Activated CD4-positive, CD25-positive, alpha-beta regulatory T cell treated with anti-CD3 and anti-CD28 coated beads, Interleukin-2, amount 50 U/mL, for 24 hours (primary cell): ENCODE measurements around the gene C3orf85.
"Not testable (repeated sequence)": the region's sequence is repeated elsewhere in the genome, so short reads cannot be mapped to it uniquely, and the experiment has no call there.

Source experiments
- ATAC-seq, 2 donors: fragments of 150-1000 bp; cut with Tn5 transposase; one replicate each; pipeline ENCODE4 v1.10.0; 2021; ENCODE audit warnings: mild to moderate bottlenecking in 1 of 2, moderate library complexity in 1 of 2

Gene C3orf85

GRCh38 chr3:109136523-109136922 lies at the start of gene C3orf85:
TSS of gene C3orf85 (plus strand) at chr3:109136719. CDS start at chr3:109136848, 129 bp downstream.
- ATAC-seq, result no peak

GRCh38 chr3:109089265-109089664 lies 47.3 kb upstream of the C3orf85 start:
- ATAC-seq, result no peak

DNA sequence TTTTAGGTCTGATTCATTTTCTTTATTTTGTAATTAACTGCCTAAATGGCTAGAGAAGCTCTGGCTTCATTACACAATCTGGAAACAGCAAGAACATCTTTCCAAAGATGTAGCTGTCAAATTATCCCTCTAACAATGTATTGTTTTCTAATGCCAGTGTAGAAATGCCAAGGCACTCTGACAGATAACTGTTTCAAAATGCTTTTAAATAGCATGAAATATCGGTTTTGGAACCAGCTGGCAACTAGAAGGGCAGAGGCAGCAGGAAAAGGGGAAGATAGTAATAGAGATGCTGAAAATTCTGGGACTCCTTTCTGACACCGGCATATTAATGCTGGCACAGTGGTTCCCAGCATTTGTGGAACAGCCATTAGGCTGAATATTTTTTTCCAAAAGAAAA lies 44.7 kb upstream of the C3orf85 start:
- ATAC-seq, result no peak

DNA sequence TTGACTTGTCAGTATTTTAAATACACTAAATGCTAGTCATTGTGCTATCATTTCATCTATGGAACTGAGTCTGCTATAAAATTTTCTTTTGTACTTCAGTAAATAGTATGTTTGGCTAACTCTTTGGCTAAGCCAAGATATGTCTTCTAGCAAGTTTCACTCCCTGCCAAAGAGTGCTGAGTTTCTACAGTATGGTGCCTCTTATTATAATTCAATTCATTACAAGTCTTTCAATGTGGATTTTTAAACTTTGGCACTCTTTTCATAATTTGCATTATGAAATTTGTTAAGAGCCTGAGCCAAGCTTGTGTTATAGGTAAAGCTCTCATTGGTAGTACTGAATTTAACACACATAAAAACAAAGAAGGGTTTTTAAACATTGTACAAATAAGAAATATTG lies 43.0 kb upstream of the C3orf85 start:
- no peak for ATAC-seq

- ATAC-seq, result no peak
Measured at GRCh38 chr3:109095166-109095565, 41.4 kb upstream of the C3orf85 start.

DNA sequence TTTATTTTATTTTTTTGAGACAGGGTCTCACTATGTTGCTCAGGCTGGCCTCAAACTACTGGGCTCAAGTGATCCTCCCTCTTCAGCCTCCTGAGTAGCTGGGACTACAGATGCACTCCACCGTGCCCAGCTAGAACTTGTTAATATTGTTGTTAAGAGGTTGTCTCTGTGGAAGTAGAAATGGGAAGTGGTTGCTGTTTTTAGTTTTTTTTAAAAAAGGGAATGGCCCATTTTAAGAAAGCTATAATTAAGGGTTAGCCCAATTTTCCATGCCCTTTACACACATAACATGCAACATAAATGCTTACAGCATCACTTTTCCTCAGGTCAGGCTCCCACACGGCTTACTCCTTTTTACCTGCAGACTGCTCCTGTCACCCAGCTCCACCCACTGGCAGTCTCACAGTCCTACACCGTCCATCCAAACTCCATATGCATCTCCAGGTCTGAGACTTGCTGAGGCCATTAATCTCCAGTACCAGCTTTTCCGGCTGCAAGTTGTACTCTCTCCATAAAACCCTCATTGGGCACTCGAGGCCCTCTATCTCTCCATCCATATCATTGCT lies 38.4 kb upstream of the C3orf85 start:
- ATAC-seq, result no peak

GRCh38 chr3:109109574-109109973 lies 26.9 kb upstream of the C3orf85 start:
- ATAC-seq, result no peak

- ATAC-seq, result no peak
Measured at GRCh38 chr3:109112946-109113760, 23.4 kb upstream of the C3orf85 start.

GRCh38 chr3:109114746-109115145 lies 21.8 kb upstream of the C3orf85 start:
- ATAC-seq, result no peak

DNA sequence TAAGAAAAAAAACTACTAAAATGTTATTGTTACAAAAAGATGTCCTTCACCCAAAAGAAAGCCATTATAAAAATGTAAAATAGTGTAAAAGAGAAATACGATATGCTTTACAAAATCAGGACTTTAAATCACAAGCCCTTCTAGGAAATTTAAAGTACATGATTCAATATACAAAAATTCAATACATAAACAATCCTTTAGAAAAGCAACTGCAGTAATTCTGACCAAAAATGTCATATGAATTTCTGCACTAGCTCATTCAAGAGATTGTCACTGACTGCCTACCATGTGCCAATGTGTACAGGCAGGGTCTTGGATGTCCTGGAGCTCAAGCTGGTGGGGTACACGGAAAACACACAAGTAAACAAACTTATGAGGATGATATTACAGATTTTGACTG lies 21.1 kb upstream of the C3orf85 start:
- no peak for ATAC-seq

DNA sequence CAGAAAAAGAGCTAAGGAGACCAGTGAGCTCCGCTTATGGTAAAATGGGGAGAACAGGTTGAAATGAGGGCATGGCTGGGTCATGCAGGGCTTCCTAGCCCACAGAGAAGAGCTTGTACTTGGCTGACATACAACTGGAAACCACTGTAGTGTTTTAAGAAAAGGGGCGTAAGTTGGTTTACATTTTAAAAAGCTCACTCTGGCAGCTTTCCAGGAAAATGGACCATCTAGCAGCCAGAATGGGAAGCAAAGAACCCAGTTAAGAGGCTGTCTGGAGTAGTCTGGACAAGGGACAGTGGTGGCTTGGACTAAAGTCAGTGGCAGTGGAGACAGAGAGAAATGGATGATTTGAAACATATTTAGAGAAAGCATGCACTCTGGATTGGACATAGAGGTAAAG lies 20.5 kb upstream of the C3orf85 start:
- ATAC-seq, result no peak

DNA sequence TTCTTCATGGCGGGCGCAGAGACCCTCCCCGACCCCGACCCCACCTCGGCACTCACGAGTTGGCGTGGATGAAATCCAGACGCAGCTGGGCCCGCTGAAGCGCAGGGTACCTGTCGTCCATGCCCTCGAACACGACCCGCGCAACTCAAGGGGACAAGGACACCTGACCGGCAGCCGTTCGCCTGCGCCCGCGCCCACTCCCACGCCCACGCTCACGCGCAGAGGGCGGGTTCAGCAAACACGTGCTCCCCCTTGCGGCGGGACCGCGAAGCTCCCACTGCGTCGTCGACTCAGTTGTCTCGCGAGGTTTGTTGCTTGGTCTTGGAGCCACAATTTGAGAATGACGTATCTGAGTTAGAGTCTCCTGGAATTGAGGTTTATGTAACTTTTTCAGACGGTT lies 18.6 kb upstream of the C3orf85 start, which contains the start of gene MORC1:
MORC1 (minus strand) TSS at position 196 of the 400 bp plus-strand sequence; CDS start at position 121, 75 bp downstream.
- no peak for ATAC-seq

- ATAC-seq, result no peak
Measured at GRCh38 chr3:109118584-109118983, 17.9 kb upstream of the C3orf85 start.

DNA sequence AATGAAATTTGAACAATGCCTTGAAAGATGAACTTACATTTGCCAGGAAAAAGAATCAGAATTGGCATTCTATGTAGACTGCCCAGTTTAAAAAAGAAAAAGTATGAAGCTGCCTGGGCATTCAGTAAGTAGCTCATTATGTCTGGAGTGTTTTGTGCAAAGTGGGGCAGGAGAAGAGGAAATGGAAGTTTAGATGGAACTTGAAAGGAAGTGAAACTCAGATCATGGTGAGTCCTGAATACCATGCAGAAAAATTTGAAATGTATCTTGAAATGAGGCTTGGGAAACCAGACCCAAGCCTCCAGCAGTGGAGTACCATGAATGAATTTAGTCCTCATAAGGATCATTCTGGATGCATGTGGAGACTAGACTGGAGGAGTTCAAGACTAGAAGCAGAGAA lies 13.8 kb upstream of the C3orf85 start:
- ATAC-seq, result no peak

DNA sequence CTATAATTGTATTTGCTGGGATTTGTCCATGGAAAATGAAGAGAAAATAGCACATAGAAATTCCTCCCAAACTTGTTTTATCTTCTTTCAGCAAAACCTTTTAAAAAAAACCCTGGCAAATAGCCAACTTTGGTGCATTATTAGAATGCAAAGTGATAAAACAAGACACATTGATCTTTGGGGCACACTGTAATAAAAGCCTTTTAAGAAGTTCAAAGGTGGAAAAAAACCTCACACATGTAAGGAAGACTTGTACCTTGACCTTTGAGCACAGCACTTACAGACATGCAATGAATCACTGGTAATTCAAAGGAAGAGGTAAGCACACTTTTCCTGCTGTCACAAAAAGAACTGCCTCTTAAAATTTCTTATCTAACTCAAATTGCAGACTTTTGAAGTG lies 10.6 kb upstream of the C3orf85 start:
- no peak for ATAC-seq

- ATAC-seq, result no peak
Measured at GRCh38 chr3:109127553-109127952, 9.0 kb upstream of the C3orf85 start.

- ATAC-seq, result no peak
Measured at GRCh38 chr3:109131276-109131675, 5.2 kb upstream of the C3orf85 start.

DNA sequence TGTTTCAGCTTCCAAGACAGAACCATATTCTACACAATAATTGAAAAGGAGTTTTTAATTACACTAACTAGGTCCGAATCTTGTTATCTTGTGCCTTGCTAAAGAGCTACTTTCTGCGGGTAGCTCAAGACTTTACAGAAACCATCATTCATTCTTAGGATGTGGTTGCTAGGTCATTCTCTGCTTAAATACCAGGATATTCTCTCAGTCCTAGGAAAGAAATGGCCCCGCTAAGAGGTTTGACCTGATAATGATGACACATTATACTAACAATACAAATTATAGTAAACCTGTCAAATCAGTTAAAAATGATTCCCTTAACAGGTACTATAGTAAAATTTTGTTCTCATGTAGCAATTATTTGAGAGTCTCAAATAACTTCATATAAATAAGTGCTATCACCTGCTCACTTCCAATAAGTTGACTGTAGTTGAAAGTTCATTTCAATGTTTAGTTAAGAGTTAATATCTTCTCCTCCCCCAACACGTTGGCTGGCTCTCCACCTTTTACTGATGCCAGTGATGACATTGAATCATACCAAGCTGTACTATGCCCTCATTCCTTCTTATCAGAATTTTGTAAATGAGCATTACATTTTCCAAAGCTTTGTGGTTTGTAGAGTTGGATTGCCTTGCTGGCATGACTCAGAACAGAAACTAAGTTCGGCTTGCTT lies 3.6 kb upstream of the C3orf85 start:
- no peak for ATAC-seq

GRCh38 chr3:109133474-109133816 lies 3.1 kb upstream of the C3orf85 start:
- not testable (repeated sequence) for ATAC-seq

DNA sequence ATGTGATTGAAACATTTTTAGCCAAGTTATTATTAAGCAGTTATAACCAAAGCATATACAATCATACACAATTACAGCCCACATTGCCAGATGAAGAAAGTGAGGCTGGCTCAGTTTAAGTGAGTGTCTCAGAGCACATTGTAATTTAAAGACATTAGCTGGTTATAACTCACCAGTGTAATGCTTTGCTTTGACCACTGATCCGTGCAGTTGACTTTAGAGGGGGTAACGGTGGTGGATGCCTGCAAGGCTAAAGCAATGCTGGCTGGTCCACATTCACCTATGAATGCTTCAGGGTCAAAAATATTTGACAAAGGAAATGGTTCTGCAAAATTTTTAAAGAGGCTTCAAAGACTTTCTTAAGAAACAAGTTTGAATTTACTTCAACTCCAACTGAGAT lies 1.2 kb downstream of the C3orf85 start:
- no peak for ATAC-seq

DNA sequence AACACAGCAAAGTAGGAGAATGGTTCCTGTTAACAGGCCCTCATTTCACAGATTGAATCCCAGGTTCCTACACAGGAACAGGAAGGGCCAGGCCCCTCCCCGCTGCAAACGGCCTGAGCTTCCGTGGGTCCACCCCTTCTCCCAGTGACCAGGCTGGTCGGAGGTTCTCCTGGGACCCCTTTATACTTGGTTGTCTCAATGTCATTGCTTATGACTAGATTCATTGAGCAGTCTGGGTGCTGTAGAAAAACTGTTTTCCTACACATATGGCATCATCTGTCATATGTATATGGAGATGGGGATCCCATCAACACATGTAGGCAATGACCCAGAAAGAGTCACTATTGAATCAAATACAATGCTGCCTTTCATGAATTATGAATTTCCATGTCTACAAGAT lies 3.8 kb downstream of the C3orf85 start:
- no peak for ATAC-seq

GRCh38 chr3:109143646-109144045 lies 7.1 kb downstream of the C3orf85 start:
- no peak for ATAC-seq

- no peak for ATAC-seq
Measured at GRCh38 chr3:109149078-109149477, 12.6 kb downstream of the C3orf85 start.

DNA sequence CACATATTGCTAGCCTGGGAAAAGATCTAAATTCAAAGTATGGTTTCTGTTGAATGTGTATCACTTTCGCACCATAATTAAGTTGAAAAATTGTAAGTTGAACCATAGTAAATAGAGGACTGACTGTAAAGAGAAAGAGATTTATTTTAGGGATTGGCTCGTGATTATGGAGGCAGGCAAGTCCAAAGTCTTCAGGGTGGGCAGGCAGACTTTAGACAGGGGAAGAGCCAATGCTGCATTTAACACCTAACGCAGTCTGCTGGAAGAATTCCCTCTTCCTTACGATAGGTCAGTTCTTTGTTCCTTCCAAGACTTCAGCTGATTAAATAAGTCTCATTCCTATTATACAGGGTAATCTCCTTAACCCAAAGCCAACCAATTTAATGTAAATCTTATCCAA lies 15.8 kb downstream of the C3orf85 start:
- no peak for ATAC-seq
